Measurements from ENCODE around the gene NALF2. TPM values are rescaled to one million over a fixed set of nuclear protein-coding genes. Genes with fewer than 3 reads are reported as not detected.

NALF2 gene
- total RNA-seq: under 1 TPM in 2 of 4 donors, not detected in 2; 0.09 to 0.19 TPM

- TF ChIP-seq CTCF (IDR thresholded peaks at IDR 0.05): no peak
- ATAC-seq (ENCODE audit: low FRiP score): peak; percentile 60
- no peak for DNase-seq (ENCODE audit: low spot score)
Observed at GRCh38 chrX:69503782-69504625, at the start of gene NALF2. TSS of gene NALF2 (plus strand) at chrX:69504326. CDS start at chrX:69505283, 957 bp downstream.

GRCh38 chrX:69457756-69458155 lies 46.4 kb upstream of the NALF2 start:
- ATAC-seq (ENCODE audit: low FRiP score): no peak
- DNase-seq (ENCODE audit: low spot score): no peak
- TF ChIP-seq CTCF (IDR thresholded peaks at IDR 0.05): no peak

GRCh38 chrX:69466546-69466945 lies 37.6 kb upstream of the NALF2 start:
- ATAC-seq (ENCODE audit: low FRiP score): no peak
- TF ChIP-seq CTCF (IDR thresholded peaks at IDR 0.05): no peak
- no peak for DNase-seq (ENCODE audit: low spot score)

- TF ChIP-seq CTCF (IDR thresholded peaks at IDR 0.05): no peak
- ATAC-seq (ENCODE audit: low FRiP score): no peak
- DNase-seq (ENCODE audit: low spot score): no peak
Observed at GRCh38 chrX:69469975-69470374, 34.2 kb upstream of the NALF2 start.

GRCh38 chrX:69489625-69490024 lies 14.5 kb upstream of the NALF2 start:
- TF ChIP-seq CTCF (IDR thresholded peaks at IDR 0.05): no peak
- ATAC-seq (ENCODE audit: low FRiP score): no peak
- no peak for DNase-seq (ENCODE audit: low spot score)

- ATAC-seq (ENCODE audit: low FRiP score): no peak
Observed at GRCh38 chrX:69493193-69493592, 10.9 kb upstream of the NALF2 start.

More at GRCh38 chrX:69493193-69493592, 10.9 kb upstream of the NALF2 start:
- TF ChIP-seq CTCF (IDR thresholded peaks at IDR 0.05): no peak
- DNase-seq (ENCODE audit: low spot score): no peak

Measured in omental fat pad (tissue), 4 donors.